ENCODE data around the gene VMP1. TPM values are rescaled to one million over a fixed set of nuclear protein-coding genes. Genes with fewer than 3 reads are reported as not detected.
A peak's percentile ranks its signal among the peaks of the same experiment; 100 is the strongest.

Gene VMP1
- total and polyA plus RNA-seq, 2 of the 13 experiments (the other 11 are each of a cell fraction or from before 2014, with no cell fraction given) = 186 to 271 TPM

DNA sequence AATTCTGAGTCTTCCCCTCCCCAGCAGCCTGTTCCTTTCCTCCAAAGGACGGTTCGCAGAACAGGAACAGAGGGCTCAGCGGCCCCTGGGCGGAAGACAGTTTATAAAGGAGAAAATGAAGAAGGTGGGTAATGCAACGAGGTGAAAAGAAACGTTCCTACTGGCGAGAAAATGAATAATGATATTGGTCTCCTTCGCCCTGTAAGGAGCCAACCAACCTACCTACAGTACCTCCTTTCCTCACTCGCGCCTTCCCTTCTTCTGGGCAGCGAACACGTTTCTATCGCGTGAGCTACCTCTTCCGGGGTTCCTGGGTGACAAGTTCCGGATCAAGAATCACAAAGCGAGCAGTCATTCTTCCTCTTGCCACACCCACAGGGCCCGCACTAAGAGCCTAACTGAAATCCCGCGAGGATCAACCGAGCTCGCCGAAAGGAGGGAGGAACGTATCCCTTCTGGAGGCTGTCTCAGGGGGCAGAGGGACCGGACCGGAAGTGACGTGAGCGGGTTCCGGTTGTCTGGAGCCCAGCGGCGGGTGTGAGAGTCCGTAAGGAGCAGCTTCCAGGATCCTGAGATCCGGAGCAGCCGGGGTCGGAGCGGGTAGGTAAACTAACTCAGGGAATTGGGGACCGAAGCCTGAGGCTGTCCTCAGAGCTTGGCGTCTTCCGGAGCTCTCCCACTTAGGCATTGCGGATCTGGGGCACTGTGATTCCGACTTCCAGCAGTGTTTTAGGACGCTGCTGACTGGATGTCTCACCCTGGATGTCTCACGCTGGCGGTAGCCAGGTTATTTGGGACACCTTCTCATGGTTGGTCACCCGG lies at the start of gene VMP1, which contains the start of gene PTRH2 (continued):
- TF ChIP-seq MED8 (CRISPR knock-in tag; IDR thresholded peaks at IDR 0.05; ENCODE audit: insufficient replicate concordance) = no peak
- TF ChIP-seq HNRNPUL1 (IDR thresholded peaks at IDR 0.05; ENCODE audit: low read depth, low read length) = no peak
- TF ChIP-seq, protein P1, sequence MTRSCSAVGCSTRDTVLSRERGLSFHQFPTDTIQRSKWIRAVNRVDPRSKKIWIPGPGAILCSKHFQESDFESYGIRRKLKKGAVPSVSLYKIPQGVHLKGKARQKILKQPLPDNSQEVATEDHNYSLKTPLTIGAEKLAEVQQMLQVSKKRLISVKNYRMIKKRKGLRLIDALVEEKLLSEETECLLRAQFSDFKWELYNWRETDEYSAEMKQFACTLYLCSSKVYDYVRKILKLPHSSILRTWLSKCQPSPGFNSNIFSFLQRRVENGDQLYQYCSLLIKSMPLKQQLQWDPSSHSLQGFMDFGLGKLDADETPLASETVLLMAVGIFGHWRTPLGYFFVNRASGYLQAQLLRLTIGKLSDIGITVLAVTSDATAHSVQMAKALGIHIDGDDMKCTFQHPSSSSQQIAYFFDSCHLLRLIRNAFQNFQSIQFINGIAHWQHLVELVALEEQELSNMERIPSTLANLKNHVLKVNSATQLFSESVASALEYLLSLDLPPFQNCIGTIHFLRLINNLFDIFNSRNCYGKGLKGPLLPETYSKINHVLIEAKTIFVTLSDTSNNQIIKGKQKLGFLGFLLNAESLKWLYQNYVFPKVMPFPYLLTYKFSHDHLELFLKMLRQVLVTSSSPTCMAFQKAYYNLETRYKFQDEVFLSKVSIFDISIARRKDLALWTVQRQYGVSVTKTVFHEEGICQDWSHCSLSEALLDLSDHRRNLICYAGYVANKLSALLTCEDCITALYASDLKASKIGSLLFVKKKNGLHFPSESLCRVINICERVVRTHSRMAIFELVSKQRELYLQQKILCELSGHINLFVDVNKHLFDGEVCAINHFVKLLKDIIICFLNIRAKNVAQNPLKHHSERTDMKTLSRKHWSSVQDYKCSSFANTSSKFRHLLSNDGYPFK (CRISPR knock-in tag; IDR thresholded peaks at IDR 0.05; ENCODE audit: borderline replicate concordance) = peak; percentile 92
- TF ChIP-seq ZNF660 (CRISPR knock-in tag; IDR thresholded peaks at IDR 0.05; ENCODE audit: borderline replicate concordance, low read depth) = no peak; the same call in 1 of the 2 replicates
- peak; percentile 71; the same call in 1 of the 2 replicates for TF ChIP-seq TOE1 (CRISPR knock-in tag; IDR thresholded peaks at IDR 0.05)
- TF ChIP-seq, protein P2, sequence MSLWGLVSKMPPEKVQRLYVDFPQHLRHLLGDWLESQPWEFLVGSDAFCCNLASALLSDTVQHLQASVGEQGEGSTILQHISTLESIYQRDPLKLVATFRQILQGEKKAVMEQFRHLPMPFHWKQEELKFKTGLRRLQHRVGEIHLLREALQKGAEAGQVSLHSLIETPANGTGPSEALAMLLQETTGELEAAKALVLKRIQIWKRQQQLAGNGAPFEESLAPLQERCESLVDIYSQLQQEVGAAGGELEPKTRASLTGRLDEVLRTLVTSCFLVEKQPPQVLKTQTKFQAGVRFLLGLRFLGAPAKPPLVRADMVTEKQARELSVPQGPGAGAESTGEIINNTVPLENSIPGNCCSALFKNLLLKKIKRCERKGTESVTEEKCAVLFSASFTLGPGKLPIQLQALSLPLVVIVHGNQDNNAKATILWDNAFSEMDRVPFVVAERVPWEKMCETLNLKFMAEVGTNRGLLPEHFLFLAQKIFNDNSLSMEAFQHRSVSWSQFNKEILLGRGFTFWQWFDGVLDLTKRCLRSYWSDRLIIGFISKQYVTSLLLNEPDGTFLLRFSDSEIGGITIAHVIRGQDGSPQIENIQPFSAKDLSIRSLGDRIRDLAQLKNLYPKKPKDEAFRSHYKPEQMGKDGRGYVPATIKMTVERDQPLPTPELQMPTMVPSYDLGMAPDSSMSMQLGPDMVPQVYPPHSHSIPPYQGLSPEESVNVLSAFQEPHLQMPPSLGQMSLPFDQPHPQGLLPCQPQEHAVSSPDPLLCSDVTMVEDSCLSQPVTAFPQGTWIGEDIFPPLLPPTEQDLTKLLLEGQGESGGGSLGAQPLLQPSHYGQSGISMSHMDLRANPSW (CRISPR knock-in tag; IDR thresholded peaks at IDR 0.05; ENCODE audit: borderline replicate concordance) = peak; percentile 82
- 0 out of 2 replicates have a peak, but pooled peaks have one; percentile 61 for TF ChIP-seq REXO4 (CRISPR knock-in tag; IDR thresholded peaks at IDR 0.05; ENCODE audit: borderline replicate concordance)
- TF ChIP-seq ZNF225 (CRISPR knock-in tag; IDR thresholded peaks at IDR 0.05) = 0 out of 2 replicates have a peak, but pooled peaks have one; percentile 66
- no peak; the same call in 1 of the 2 replicates for TF ChIP-seq ZNF816 (CRISPR knock-in tag; IDR thresholded peaks at IDR 0.05; ENCODE audit: borderline replicate concordance)
- TF ChIP-seq, protein P3, sequence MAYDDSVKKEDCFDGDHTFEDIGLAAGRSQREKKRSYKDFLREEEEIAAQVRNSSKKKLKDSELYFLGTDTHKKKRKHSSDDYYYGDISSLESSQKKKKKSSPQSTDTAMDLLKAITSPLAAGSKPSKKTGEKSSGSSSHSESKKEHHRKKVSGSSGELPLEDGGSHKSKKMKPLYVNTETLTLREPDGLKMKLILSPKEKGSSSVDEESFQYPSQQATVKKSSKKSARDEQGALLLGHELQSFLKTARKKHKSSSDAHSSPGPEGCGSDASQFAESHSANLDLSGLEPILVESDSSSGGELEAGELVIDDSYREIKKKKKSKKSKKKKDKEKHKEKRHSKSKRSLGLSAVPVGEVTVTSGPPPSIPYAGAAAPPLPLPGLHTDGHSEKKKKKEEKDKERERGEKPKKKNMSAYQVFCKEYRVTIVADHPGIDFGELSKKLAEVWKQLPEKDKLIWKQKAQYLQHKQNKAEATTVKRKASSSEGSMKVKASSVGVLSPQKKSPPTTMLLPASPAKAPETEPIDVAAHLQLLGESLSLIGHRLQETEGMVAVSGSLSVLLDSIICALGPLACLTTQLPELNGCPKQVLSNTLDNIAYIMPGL (CRISPR knock-in tag; IDR thresholded peaks at IDR 0.05; ENCODE audit: borderline replicate concordance in 1 of 2, low read depth in 1 of 2) = peak; percentile 70 to 93
- TF ChIP-seq ZFP36L1 (CRISPR knock-in tag; IDR thresholded peaks at IDR 0.05) = peak; percentile 98
- TF ChIP-seq KMT2A (CRISPR knock-in tag; IDR thresholded peaks at IDR 0.05) = peak; percentile 90
- TF ChIP-seq, protein P4, sequence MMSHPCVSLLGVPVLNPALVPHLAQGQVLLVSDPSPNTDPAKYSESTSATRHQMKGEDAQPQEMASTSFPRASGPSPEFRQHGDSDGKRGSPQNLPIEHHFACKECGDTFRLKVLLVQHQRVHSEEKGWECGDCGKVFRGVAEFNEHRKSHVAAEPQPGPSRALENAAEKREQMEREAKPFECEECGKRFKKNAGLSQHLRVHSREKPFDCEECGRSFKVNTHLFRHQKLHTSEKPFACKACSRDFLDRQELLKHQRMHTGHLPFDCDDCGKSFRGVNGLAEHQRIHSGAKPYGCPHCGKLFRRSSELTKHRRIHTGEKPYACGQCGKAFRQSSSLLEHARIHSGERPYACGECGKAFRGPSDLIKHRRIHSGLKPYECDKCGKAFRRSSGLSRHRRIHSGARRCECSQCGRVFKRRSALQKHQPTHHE (CRISPR knock-in tag; IDR thresholded peaks at IDR 0.05; ENCODE audit: borderline replicate concordance) = peak; percentile 79; the same call in 1 of the 2 replicates
- TF ChIP-seq, protein P5, sequence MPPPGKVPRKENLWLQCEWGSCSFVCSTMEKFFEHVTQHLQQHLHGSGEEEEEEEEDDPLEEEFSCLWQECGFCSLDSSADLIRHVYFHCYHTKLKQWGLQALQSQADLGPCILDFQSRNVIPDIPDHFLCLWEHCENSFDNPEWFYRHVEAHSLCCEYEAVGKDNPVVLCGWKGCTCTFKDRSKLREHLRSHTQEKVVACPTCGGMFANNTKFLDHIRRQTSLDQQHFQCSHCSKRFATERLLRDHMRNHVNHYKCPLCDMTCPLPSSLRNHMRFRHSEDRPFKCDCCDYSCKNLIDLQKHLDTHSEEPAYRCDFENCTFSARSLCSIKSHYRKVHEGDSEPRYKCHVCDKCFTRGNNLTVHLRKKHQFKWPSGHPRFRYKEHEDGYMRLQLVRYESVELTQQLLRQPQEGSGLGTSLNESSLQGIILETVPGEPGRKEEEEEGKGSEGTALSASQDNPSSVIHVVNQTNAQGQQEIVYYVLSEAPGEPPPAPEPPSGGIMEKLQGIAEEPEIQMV (CRISPR knock-in tag; IDR thresholded peaks at IDR 0.05; ENCODE audit: low read depth) = peak; percentile 75; the same call in 1 of the 2 replicates
